ENCODE data around the gene PDZD2. TPM values are rescaled to one million over a fixed set of nuclear protein-coding genes. Genes with fewer than 3 reads are reported as not detected.
"Not testable (repeated sequence)": the region's sequence is repeated elsewhere in the genome, so short reads cannot be mapped to it uniquely, and the experiment has no call there.

PDZD2 gene
- polyA plus RNA-seq, 10 donors, result 6.0 to 12.4 (median 7.4) TPM

GRCh38 chr5:32038523-32038922 is 399.6 kb downstream of the PDZD2 start:
- no peak for DNase-seq

GRCh38 chr5:32039133-32039532 is 400.2 kb downstream of the PDZD2 start:
- not testable (repeated sequence) for DNase-seq

- DNase-seq, result not testable (repeated sequence)
These were observed 400.7 kb downstream of the PDZD2 start for GRCh38 chr5:32039601-32040000.

GRCh38 chr5:32040181-32040695 is 401.3 kb downstream of the PDZD2 start:
- not testable (repeated sequence) for DNase-seq

GRCh38 chr5:32042551-32042961 is 403.6 kb downstream of the PDZD2 start:
- no peak for DNase-seq

GRCh38 chr5:32043105-32043504 is 404.2 kb downstream of the PDZD2 start:
- no peak for DNase-seq

- DNase-seq, result peak in 2 of 3 donors; percentile 56 to 77
These were observed 405.5 kb downstream of the PDZD2 start for GRCh38 chr5:32044434-32044833.

- DNase-seq, result peak; percentile 56 to 72 (median 61)
These were observed 406.0 kb downstream of the PDZD2 start for GRCh38 chr5:32044939-32045338.

- no peak for DNase-seq
These were observed 408.1 kb downstream of the PDZD2 start for GRCh38 chr5:32047056-32047455.

- DNase-seq, result no peak
These were observed 412.9 kb downstream of the PDZD2 start for GRCh38 chr5:32051796-32052195.

GRCh38 chr5:32055891-32056866 is 417.2 kb downstream of the PDZD2 start:
- DNase-seq, result no peak

GRCh38 chr5:32057187-32058096 is 418.5 kb downstream of the PDZD2 start:
- DNase-seq, result peak in 1 of 3 donors; percentile 25

GRCh38 chr5:32058101-32058500 is 419.2 kb downstream of the PDZD2 start:
- DNase-seq, result no peak

GRCh38 chr5:32058997-32059396 is 420.1 kb downstream of the PDZD2 start:
- no peak for DNase-seq

- peak in 1 of 3 donors; percentile 47 for DNase-seq
These were observed 421.0 kb downstream of the PDZD2 start for GRCh38 chr5:32059761-32060530.

- DNase-seq, result no peak
These were observed 422.3 kb downstream of the PDZD2 start for GRCh38 chr5:32061236-32061635.

- no peak for DNase-seq
These were observed 427.5 kb downstream of the PDZD2 start for GRCh38 chr5:32066448-32066847.

- DNase-seq, result no peak
These were observed 429.0 kb downstream of the PDZD2 start for GRCh38 chr5:32067774-32068470.

- no peak for DNase-seq
These were observed 429.6 kb downstream of the PDZD2 start for GRCh38 chr5:32068561-32068960.

- no peak for DNase-seq
These were observed 430.5 kb downstream of the PDZD2 start for GRCh38 chr5:32069396-32069795.
